ENCODE measurements around the gene TUBA1C. TPM values are rescaled to one million over a fixed set of nuclear protein-coding genes. Genes with fewer than 3 reads are reported as not detected.
"Not testable (repeated sequence)": the region's sequence is repeated elsewhere in the genome, so short reads cannot be mapped to it uniquely, and the experiment has no call there.

The TUBA1C gene
- total RNA-seq, 1 donor = 321 TPM

GRCh38 chr12:49282302-49282701 lies 17.4 kb downstream of the TUBA1C start:
- Histone ChIP-seq H3K4me1 (ENCODE audit: insufficient read depth, low read length) (no peaks in the 10 kb centered on the region), H3K4me2 (ENCODE audit: insufficient read depth, low read length) (no peak overlapping the region), H4K20me1 (ENCODE audit: insufficient read depth, low read length) (no peaks in the 10 kb centered on the region), H3K27me3 (ENCODE audit: insufficient read depth, low read length) (peaks cover 2% of the 10 kb centered on the region), H3K9me3 (ENCODE audit: low read depth, low read length) (peaks cover 2% of the 10 kb centered on the region), H3K4me3 (ENCODE audit: insufficient read depth, low read length) (no peak overlapping the region), H2AFZ (ENCODE audit: low read length) (no peak overlapping the region), H3K27ac (ENCODE audit: low read depth, low read length) (no peak overlapping the region), H3K79me2 (ENCODE audit: insufficient read depth, low read length) (no peaks in the 10 kb centered on the region), H3K36me3 (ENCODE audit: insufficient read depth, low read length) (no peaks in the 10 kb centered on the region)
- TF ChIP-seq, protein P1, sequence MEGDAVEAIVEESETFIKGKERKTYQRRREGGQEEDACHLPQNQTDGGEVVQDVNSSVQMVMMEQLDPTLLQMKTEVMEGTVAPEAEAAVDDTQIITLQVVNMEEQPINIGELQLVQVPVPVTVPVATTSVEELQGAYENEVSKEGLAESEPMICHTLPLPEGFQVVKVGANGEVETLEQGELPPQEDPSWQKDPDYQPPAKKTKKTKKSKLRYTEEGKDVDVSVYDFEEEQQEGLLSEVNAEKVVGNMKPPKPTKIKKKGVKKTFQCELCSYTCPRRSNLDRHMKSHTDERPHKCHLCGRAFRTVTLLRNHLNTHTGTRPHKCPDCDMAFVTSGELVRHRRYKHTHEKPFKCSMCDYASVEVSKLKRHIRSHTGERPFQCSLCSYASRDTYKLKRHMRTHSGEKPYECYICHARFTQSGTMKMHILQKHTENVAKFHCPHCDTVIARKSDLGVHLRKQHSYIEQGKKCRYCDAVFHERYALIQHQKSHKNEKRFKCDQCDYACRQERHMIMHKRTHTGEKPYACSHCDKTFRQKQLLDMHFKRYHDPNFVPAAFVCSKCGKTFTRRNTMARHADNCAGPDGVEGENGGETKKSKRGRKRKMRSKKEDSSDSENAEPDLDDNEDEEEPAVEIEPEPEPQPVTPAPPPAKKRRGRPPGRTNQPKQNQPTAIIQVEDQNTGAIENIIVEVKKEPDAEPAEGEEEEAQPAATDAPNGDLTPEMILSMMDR (IDR thresholded peaks at IDR 0.05; ENCODE audit: extremely low read depth, low read depth, low read length) = no peak
- no peak for DNase-seq (ENCODE audit: insufficient read length, low spot score, missing footprints)

DNA sequence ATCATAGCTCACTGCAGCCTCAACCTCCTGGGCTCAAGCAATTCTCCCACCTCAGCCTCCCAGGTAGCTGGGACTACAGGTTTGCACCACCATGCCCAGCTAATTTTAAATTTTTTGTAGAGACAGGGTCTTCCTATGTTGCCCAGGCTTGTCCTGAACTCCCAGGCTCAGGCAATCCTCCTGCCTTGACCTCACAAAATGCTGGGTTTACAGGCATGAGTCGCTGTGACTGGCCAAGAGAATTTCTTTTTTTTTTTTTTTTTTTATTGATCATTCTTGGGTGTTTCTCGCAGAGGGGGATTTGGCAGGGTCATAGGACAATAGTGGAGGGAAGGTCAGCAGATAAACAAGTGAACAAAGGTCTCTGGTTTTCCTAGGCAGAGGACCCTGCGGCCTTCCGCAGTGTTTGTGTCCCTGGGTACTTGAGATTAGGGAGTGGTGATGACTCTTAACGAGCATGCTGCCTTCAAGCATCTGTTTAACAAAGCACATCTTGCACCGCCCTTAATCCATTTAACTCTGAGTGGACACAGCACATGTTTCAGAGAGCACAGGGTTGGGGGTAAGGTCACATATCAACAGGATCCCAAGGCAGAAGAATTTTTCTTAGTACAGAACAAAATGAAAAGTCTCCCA lies 18.0 kb downstream of the TUBA1C start:
- H3K79me2 ChIP-seq (ENCODE audit: insufficient read depth, low read length); H3K4me2 ChIP-seq (ENCODE audit: insufficient read depth, low read length); H3K27ac ChIP-seq (ENCODE audit: low read depth, low read length); H3K9me3 ChIP-seq (ENCODE audit: low read depth, low read length); H3K4me3 ChIP-seq (ENCODE audit: insufficient read depth, low read length); H2AFZ ChIP-seq (ENCODE audit: low read length); H4K20me1 ChIP-seq (ENCODE audit: insufficient read depth, low read length); H3K36me3 ChIP-seq (ENCODE audit: insufficient read depth, low read length); H3K27me3 ChIP-seq (ENCODE audit: insufficient read depth, low read length); DNase-seq (ENCODE audit: insufficient read length, low spot score, missing footprints); H3K4me1 ChIP-seq (ENCODE audit: insufficient read depth, low read length): not testable (repeated sequence)

GRCh38 chr12:49283541-49284429 lies 18.9 kb downstream of the TUBA1C start:
- H3K36me3 ChIP-seq (ENCODE audit: insufficient read depth, low read length) = no peaks in the 10 kb centered on the region
- peaks cover 2% of the 10 kb centered on the region for H3K9me3 ChIP-seq (ENCODE audit: low read depth, low read length)
- H2AFZ ChIP-seq (ENCODE audit: low read length) = no peak overlapping the region
- H3K4me2 ChIP-seq (ENCODE audit: insufficient read depth, low read length) = no peak overlapping the region
- H3K79me2 ChIP-seq (ENCODE audit: insufficient read depth, low read length) = no peaks in the 10 kb centered on the region
- no peak overlapping the region for H3K27ac ChIP-seq (ENCODE audit: low read depth, low read length)
- DNase-seq (ENCODE audit: insufficient read length, low spot score, missing footprints) = no peak
- H4K20me1 ChIP-seq (ENCODE audit: insufficient read depth, low read length) = no peaks in the 10 kb centered on the region
- H3K4me3 ChIP-seq (ENCODE audit: insufficient read depth, low read length) = no peak overlapping the region
- TF ChIP-seq, protein P1 (IDR thresholded peaks at IDR 0.05; ENCODE audit: extremely low read depth, low read depth, low read length) = peak; percentile 22
- peaks cover 3% of the 10 kb centered on the region for H3K27me3 ChIP-seq (ENCODE audit: insufficient read depth, low read length)
- H3K4me1 ChIP-seq (ENCODE audit: insufficient read depth, low read length) = no peaks in the 10 kb centered on the region

GRCh38 chr12:49284672-49285071 lies 19.8 kb downstream of the TUBA1C start:
- Histone ChIP-seq H3K4me3 (ENCODE audit: insufficient read depth, low read length) (no peak overlapping the region), H3K79me2 (ENCODE audit: insufficient read depth, low read length) (no peaks in the 10 kb centered on the region), H4K20me1 (ENCODE audit: insufficient read depth, low read length) (no peaks in the 10 kb centered on the region), H3K9me3 (ENCODE audit: low read depth, low read length) (peaks cover 2% of the 10 kb centered on the region), H3K36me3 (ENCODE audit: insufficient read depth, low read length) (no peaks in the 10 kb centered on the region), H3K27me3 (ENCODE audit: insufficient read depth, low read length) (peaks cover 3% of the 10 kb centered on the region), H3K4me2 (ENCODE audit: insufficient read depth, low read length) (no peak overlapping the region), H2AFZ (ENCODE audit: low read length) (no peak overlapping the region), H3K4me1 (ENCODE audit: insufficient read depth, low read length) (no peaks in the 10 kb centered on the region), H3K27ac (ENCODE audit: low read depth, low read length) (no peak overlapping the region)
- TF ChIP-seq, protein P1 (IDR thresholded peaks at IDR 0.05; ENCODE audit: extremely low read depth, low read depth, low read length) = no peak
- DNase-seq (ENCODE audit: insufficient read length, low spot score, missing footprints) = no peak

All from osteoblast (primary cell).